Thoracic aorta (tissue), 2 donors: ENCODE measurements around the gene RGCC. TPM values are rescaled to one million over a fixed set of nuclear protein-coding genes. Genes with fewer than 3 reads are reported as not detected.

Experiments
- ATAC-seq: fragments of 150-250 bp; one replicate; pipeline ENCODE4 v1.8.0; 2017; ENCODE audit warnings: low read depth; ENCODE audit not compliant: insufficient number of reproducible peaks, low FRiP score
- DNase-seq: peaks from one replicate; pipeline ENCODE4 v3.0.0-alpha.2; 2020; ENCODE audit warnings: low spot score
- H3K27ac ChIP-seq, 2 donors: fragments of 200-600 bp; sonication (generic); 1 replicate in 1 of 2; 2 replicates in 1 of 2; pipeline ENCODE4 v1.5.1; 2016; ENCODE audit warnings: mild to moderate bottlenecking in 2 of 2, moderate library complexity in 2 of 2
- H3K27me3 ChIP-seq: fragments of 200-600 bp; sonication (generic); replicated peaks from 2 replicates; pipeline ENCODE4 v1.6.0; 2016; ENCODE audit warnings: mild to moderate bottlenecking; ENCODE audit not compliant: insufficient read depth
- H3K36me3 ChIP-seq: fragments of 200-600 bp; sonication (generic); one replicate; pipeline ENCODE4 v1.5.1; 2016
- H3K4me1 ChIP-seq, 2 donors: fragments of 200-600 bp; sonication (generic); 1 replicate in 1 of 2; 2 replicates in 1 of 2; pipeline versions ENCODE4 v1.5.1 to v1.6.0; 2016; ENCODE audit warnings: low read depth in 2 of 2, mild to moderate bottlenecking in 1 of 2; ENCODE audit not compliant: control insufficient read depth in 1 of 2
- H3K4me3 ChIP-seq: fragments of 200-600 bp; sonication (generic); 2 replicates; pipeline ENCODE4 v1.5.1; 2016; ENCODE audit warnings: mild to moderate bottlenecking
- H3K9me3 ChIP-seq: fragments of 200-600 bp; sonication (generic); 2 replicates; pipeline ENCODE4 v1.5.1; 2016
- total RNA-seq, 2 donors: library from RNA; depleted of rRNA; stranded (reverse); fragments of >200 nt; gene quantifications; one replicate each; pipeline versions ENCODE4 v1.1.0 to v1.2.3, GENCODE V29; 2016
- TF ChIP-seq, protein P1 (sequence below): fragments of 200-600 bp; sonication (generic); IDR thresholded peaks from one replicate; pipeline ENCODE4 v1.5.1; 2019; ENCODE audit warnings: antibody characterized with exemption

RGCC gene
- total RNA-seq, 2 donors from 2014 or later, result 93.3 to 134 TPM

DNA sequence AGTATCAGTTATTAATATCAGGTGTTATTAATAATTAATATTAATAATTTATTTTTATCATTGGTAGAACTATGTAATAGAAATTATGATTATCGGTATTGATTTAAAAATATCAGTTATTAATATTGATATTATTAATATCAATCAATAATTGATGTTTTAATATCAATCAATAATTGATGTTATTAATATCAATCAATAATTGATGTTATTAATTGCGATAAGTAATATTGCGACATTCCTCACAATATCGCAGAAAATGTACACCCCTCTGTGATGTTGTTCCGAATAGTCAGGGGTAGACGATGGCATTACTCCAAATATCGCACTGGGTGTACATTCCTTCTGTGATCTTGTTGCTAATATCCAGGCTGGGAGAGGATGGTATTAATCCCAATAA, 3.7 kb upstream of the RGCC start:
- Histone ChIP-seq H3K4me3 (no peak overlapping the region), H3K9me3 (no peaks in the 10 kb centered on the region), H3K36me3 (no peaks in the 10 kb centered on the region), H3K27me3 (no peaks in the 10 kb centered on the region), H3K27ac (no peak overlapping the region), H3K4me1 (peaks cover 0 to 3% of the 10 kb centered on the region in 2 donors)
- DNase-seq (no peak), ATAC-seq (no peak)
- TF ChIP-seq, protein P1, sequence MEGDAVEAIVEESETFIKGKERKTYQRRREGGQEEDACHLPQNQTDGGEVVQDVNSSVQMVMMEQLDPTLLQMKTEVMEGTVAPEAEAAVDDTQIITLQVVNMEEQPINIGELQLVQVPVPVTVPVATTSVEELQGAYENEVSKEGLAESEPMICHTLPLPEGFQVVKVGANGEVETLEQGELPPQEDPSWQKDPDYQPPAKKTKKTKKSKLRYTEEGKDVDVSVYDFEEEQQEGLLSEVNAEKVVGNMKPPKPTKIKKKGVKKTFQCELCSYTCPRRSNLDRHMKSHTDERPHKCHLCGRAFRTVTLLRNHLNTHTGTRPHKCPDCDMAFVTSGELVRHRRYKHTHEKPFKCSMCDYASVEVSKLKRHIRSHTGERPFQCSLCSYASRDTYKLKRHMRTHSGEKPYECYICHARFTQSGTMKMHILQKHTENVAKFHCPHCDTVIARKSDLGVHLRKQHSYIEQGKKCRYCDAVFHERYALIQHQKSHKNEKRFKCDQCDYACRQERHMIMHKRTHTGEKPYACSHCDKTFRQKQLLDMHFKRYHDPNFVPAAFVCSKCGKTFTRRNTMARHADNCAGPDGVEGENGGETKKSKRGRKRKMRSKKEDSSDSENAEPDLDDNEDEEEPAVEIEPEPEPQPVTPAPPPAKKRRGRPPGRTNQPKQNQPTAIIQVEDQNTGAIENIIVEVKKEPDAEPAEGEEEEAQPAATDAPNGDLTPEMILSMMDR, result no peak

- no peak for ATAC-seq
- Histone ChIP-seq H3K4me3 (no peak overlapping the region), H3K27ac (no peak overlapping the region), H3K27me3 (no peaks in the 10 kb centered on the region), H3K36me3 (no peaks in the 10 kb centered on the region), H3K9me3 (no peaks in the 10 kb centered on the region), H3K4me1 (peaks cover 0 to 3% of the 10 kb centered on the region in 2 donors)
- TF ChIP-seq, protein P1, result no peak
- no peak for DNase-seq
Observed at GRCh38 chr13:41454170-41454569, 3.2 kb upstream of the RGCC start.

DNA sequence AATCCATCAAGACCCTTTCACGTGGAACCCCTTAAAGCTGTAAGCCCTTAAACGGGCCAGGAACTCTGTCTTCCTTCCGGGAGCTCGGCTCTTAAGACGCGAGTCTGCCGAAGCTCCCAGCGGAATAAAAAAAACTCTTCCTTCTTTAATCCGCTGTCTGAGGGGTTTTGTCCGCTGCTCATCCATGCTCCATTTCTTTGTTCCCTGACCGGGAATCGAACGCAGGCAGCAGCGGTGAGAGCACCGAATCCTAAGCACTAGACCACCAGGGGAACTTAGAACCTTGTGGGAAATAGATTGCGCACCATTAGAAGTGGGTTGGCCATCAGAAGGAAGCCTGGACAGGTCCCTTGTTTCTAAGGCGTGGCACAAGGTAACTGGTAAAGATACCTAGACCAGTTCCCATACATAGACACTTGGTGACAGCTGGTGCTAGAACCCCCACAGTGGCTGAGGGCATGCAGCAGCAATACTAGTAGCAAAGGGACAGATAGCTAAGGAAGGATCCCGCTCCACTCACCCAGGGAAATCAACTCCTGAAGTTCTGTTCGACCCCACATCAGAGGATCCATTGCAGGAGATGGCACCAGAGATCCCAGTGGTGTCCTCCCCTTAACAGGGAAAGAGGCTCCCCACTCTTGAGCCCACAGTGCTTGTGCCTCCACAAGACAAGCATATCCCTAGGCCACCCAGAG, 1.5 kb upstream of the RGCC start:
- TF ChIP-seq, protein P1, result no peak
- Histone ChIP-seq H3K27me3 (no peaks in the 10 kb centered on the region), H3K4me3 (no peak overlapping the region), H3K36me3 (no peaks in the 10 kb centered on the region), H3K4me1 (peaks cover 3 to 13% of the 10 kb centered on the region in 2 donors), H3K9me3 (no peaks in the 10 kb centered on the region), H3K27ac (no peak overlapping the region)
- DNase-seq, result no peak
- ATAC-seq, result no peak

- Histone ChIP-seq H3K9me3 (no peaks in the 10 kb centered on the region), H3K4me3 (peak overlapping the region; percentile 92), H3K27me3 (no peaks in the 10 kb centered on the region), H3K4me1 (peaks cover 11 to 27% of the 10 kb centered on the region in 2 donors), H3K36me3 (no peaks in the 10 kb centered on the region), H3K27ac (peak overlapping the region; percentile 53 to 67)
- TF ChIP-seq, protein P1, result no peak
- ATAC-seq (no peak), DNase-seq (no peak)
Observed at GRCh38 chr13:41457589-41458186, 338 bp downstream of the RGCC start.

DNA sequence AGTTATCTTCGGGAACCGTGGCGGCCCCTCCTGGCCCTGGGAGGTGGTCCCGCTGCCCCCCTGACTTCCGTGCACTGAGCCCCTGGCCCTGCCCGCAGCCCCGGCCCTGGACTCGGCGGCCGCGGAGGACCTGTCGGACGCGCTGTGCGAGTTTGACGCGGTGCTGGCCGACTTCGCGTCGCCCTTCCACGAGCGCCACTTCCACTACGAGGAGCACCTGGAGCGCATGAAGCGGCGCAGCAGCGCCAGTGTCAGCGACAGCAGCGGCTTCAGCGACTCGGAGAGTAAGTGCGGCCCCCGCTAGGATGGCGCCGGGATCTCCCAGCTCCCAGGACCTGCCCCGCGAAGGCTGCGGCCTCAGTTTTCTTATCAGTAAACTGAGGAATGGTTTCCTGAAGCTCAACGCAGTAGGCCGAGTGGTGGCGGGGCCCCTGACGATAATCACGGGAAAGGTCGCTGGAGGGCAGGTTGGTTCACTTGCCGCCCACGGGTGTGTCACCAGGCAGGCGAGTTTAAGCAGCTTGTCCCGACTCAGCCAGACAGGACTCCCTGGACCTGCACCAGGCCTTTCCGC, 924 bp downstream of the RGCC start:
- Histone ChIP-seq H3K27me3 (no peaks in the 10 kb centered on the region), H3K27ac (peak overlapping the region; percentile 41 to 53), H3K9me3 (no peaks in the 10 kb centered on the region), H3K4me3 (peak overlapping the region; percentile 92), H3K4me1 (peaks cover 11 to 30% of the 10 kb centered on the region in 2 donors), H3K36me3 (no peaks in the 10 kb centered on the region)
- DNase-seq, result no peak
- TF ChIP-seq, protein P1, result no peak
- no peak for ATAC-seq
